ENCODE measurements around the gene DNAJC5.
"Not testable (repeated sequence)": the region's sequence is repeated elsewhere in the genome, so short reads cannot be mapped to it uniquely, and the experiment has no call there.

The DNAJC5 gene

GRCh38 chr20:63894358-63895201, at the start of gene DNAJC5:
Gene DNAJC5 (plus strand): TSS chr20:63895126. CDS start chr20:63928346, 33,220 bp downstream.
- peak; percentile 83 for DNase-seq (ENCODE audit: low read depth in 2 of 2)

GRCh38 chr20:63846128-63846771, 48.7 kb upstream of the DNAJC5 start:
- no peak for DNase-seq (ENCODE audit: low read depth in 2 of 2)

- no peak for DNase-seq (ENCODE audit: low read depth in 2 of 2)
Measured at GRCh38 chr20:63846888-63847236, 48.1 kb upstream of the DNAJC5 start.

GRCh38 chr20:63847237-63848002, 47.5 kb upstream of the DNAJC5 start:
- no peak for DNase-seq (ENCODE audit: low read depth in 2 of 2)

GRCh38 chr20:63848003-63848911, 46.7 kb upstream of the DNAJC5 start:
- DNase-seq (ENCODE audit: low read depth in 2 of 2): no peak

GRCh38 chr20:63850689-63851547, 44.0 kb upstream of the DNAJC5 start:
- DNase-seq (ENCODE audit: low read depth in 2 of 2): no peak

- not testable (repeated sequence) for DNase-seq (ENCODE audit: low read depth in 2 of 2)
Measured at GRCh38 chr20:63851548-63851943, 43.4 kb upstream of the DNAJC5 start.

GRCh38 chr20:63853733-63854068, 41.2 kb upstream of the DNAJC5 start:
- not testable (repeated sequence) for DNase-seq (ENCODE audit: low read depth in 2 of 2)

GRCh38 chr20:63854069-63854765, 40.7 kb upstream of the DNAJC5 start:
- DNase-seq (ENCODE audit: low read depth in 2 of 2): no peak

- DNase-seq (ENCODE audit: low read depth in 2 of 2): no peak
Measured at GRCh38 chr20:63854766-63855362, 40.1 kb upstream of the DNAJC5 start.

GRCh38 chr20:63855363-63856097, 39.4 kb upstream of the DNAJC5 start:
- no peak for DNase-seq (ENCODE audit: low read depth in 2 of 2)

GRCh38 chr20:63856098-63856511, 38.8 kb upstream of the DNAJC5 start:
- DNase-seq (ENCODE audit: low read depth in 2 of 2): no peak

- no peak for DNase-seq (ENCODE audit: low read depth in 2 of 2)
Measured at GRCh38 chr20:63857764-63858392, 37.0 kb upstream of the DNAJC5 start.

GRCh38 chr20:63858393-63859165, 36.3 kb upstream of the DNAJC5 start:
- no peak for DNase-seq (ENCODE audit: low read depth in 2 of 2)

- DNase-seq (ENCODE audit: low read depth in 2 of 2): no peak
Measured at GRCh38 chr20:63859166-63859699, 35.7 kb upstream of the DNAJC5 start.

- no peak for DNase-seq (ENCODE audit: low read depth in 2 of 2)
Measured at GRCh38 chr20:63860325-63861051, 34.4 kb upstream of the DNAJC5 start.

All from fibroblast of skin of left quadriceps (primary cell).